Liver (tissue), 9 donors: ENCODE results near the gene BEST2. TPM values are rescaled to one million over a fixed set of nuclear protein-coding genes. Genes with fewer than 3 reads are reported as not detected.

ENCODE experiments used
- DNase-seq: peaks from one replicate; pipeline ENCODE4 v3.0.0-alpha.2; 2017; ENCODE audit warnings: low spot score
- H3K27ac ChIP-seq, 2 donors: one replicate each; pipeline ENCODE4 v1.7.0; 2013; ENCODE audit warnings: inconsistent platforms in 2 of 2, low read length in 2 of 2, control low read depth in 1 of 2, low read depth in 1 of 2, mild to moderate bottlenecking in 1 of 2
- H3K27me3 ChIP-seq, 4 donors: one replicate each; pipeline versions ENCODE4 v1.6.1 to v1.7.0; 2013; ENCODE audit warnings: low read length in 3 of 4, inconsistent platforms in 1 of 4, mild to moderate bottlenecking in 1 of 4, moderate library complexity in 1 of 4; ENCODE audit not compliant: control insufficient read depth in 4 of 4, insufficient read depth in 4 of 4
- H3K36me3 ChIP-seq, 4 donors: one replicate each; pipeline versions ENCODE4 v1.6.1 to v1.7.0; 2013; ENCODE audit warnings: low read length in 3 of 4, mild to moderate bottlenecking in 3 of 4, low read depth in 1 of 4, moderate library complexity in 1 of 4; ENCODE audit not compliant: control insufficient read depth in 4 of 4, insufficient read depth in 3 of 4
- H3K4me1 ChIP-seq, 4 donors: one replicate each; pipeline versions ENCODE4 v1.6.1 to v1.7.0; 2013; ENCODE audit warnings: low read length in 3 of 4, mild to moderate bottlenecking in 3 of 4, moderate library complexity in 1 of 4; ENCODE audit not compliant: control insufficient read depth in 4 of 4, insufficient read depth in 4 of 4
- H3K4me3 ChIP-seq, 3 donors: one replicate each; pipeline versions ENCODE4 v1.6.1 to v1.7.0; 2013; ENCODE audit warnings: low read length in 3 of 3, control low read depth in 1 of 3, low read depth in 1 of 3, mild to moderate bottlenecking in 1 of 3
- H3K9ac ChIP-seq, 2 donors: one replicate each; pipeline ENCODE4 v1.7.0; 2013; ENCODE audit warnings: low read length in 2 of 2, mild to moderate bottlenecking in 2 of 2, moderate library complexity in 2 of 2, control low read depth in 1 of 2, low read depth in 1 of 2
- H3K9me3 ChIP-seq, 4 donors: one replicate each; pipeline versions ENCODE4 v1.6.1 to v1.7.0; 2013; ENCODE audit warnings: low read length in 3 of 4; ENCODE audit not compliant: control insufficient read depth in 4 of 4
- EGR1 ChIP-seq, 2 donors: IDR thresholded peaks; 2 replicates each; pipeline ENCODE4 v1.6.1; 2016 to 2018; ENCODE audit warnings: antibody characterized with exemption in 2 of 2, low read depth in 2 of 2
- FOXA1 ChIP-seq: IDR thresholded peaks from 2 replicates; pipeline ENCODE4 v1.6.1; 2016; ENCODE audit warnings: antibody characterized with exemption
- FOXA2 ChIP-seq: IDR thresholded peaks from 2 replicates; pipeline ENCODE4 v1.6.1; 2016; ENCODE audit warnings: antibody characterized with exemption
- GABPA ChIP-seq, 2 donors: IDR thresholded peaks in 1 of 2; conservative IDR thresholded peaks in 1 of 2; 2 replicates each; pipeline ENCODE4 v1.6.1; 2016; ENCODE audit warnings: antibody characterized with exemption in 2 of 2, mild to moderate bottlenecking in 1 of 2, moderate library complexity in 1 of 2
- HNF4A ChIP-seq, 2 donors: conservative IDR thresholded peaks; 2 replicates each; pipeline ENCODE4 v1.6.1; 2016; ENCODE audit warnings: antibody characterized with exemption in 2 of 2, mild to moderate bottlenecking in 2 of 2
- JUND ChIP-seq, 2 donors: IDR thresholded peaks; 2 replicates each; pipeline ENCODE4 v1.6.1; 2016; ENCODE audit warnings: antibody characterized with exemption in 2 of 2
- NR2F2 ChIP-seq: IDR thresholded peaks from 2 replicates; pipeline ENCODE4 v1.6.1; 2016; ENCODE audit warnings: antibody characterized with exemption
- RAD21 ChIP-seq, 2 donors: IDR thresholded peaks; 2 replicates each; pipeline ENCODE4 v1.6.1; 2016; ENCODE audit warnings: antibody characterized with exemption in 2 of 2, mild to moderate bottlenecking in 2 of 2
- RXRA ChIP-seq, 2 donors: IDR thresholded peaks; 2 replicates each; pipeline ENCODE4 v1.6.1; 2017 to 2018; ENCODE audit warnings: antibody characterized with exemption in 2 of 2, mild to moderate bottlenecking in 1 of 2
- SP1 ChIP-seq: IDR thresholded peaks from 2 replicates; pipeline ENCODE4 v1.6.1; 2018; ENCODE audit warnings: antibody characterized with exemption, mild to moderate bottlenecking
- TAF1 ChIP-seq: conservative IDR thresholded peaks from 2 replicates; pipeline ENCODE4 v1.6.1; 2016; ENCODE audit warnings: antibody characterized with exemption, mild to moderate bottlenecking
- YY1 ChIP-seq: IDR thresholded peaks from 2 replicates; pipeline ENCODE4 v1.6.1; 2016; ENCODE audit warnings: antibody characterized with exemption, mild to moderate bottlenecking
- WGBS: extraction: QIAGEN DNeasy Blood & Tissue Kit; methylation state at CpG from one replicate; pipeline ENCODE4 v1.1.7; 2013; 5-methylcytosine and 5-hydroxymethylcytosine counted together
- polyA plus RNA-seq, 2 donors: library from polyadenylated mRNA; stranded (reverse) in 1 of 2; unstranded in 1 of 2; fragments of 200-250 nt in 1 of 2; fragments of >200 nt in 1 of 2; fragmentation: Nextera tagmentation in 1 of 2; extraction: Ambion mirVana in 1 of 2; gene quantifications; one replicate each; pipeline versions ENCODE4 v1.2.1 to v1.2.3, GENCODE V29; 2013 to 2015
- total RNA-seq, 2 donors: library from RNA; depleted of rRNA; stranded (reverse); fragments of >200 nt; gene quantifications; one replicate each; pipeline ENCODE4 v1.2.3, GENCODE V29; 2014
- TF ChIP-seq, protein P1 (sequence below): IDR thresholded peaks from 2 replicates; pipeline ENCODE4 v1.6.1; 2016; ENCODE audit warnings: antibody characterized with exemption
- TF ChIP-seq, protein P2 (sequence below): fragments of 150-350 bp; IDR thresholded peaks from 2 replicates; pipeline ENCODE4 v1.5.1; 2017; ENCODE audit warnings: improper control_type of control experiment, low read depth, low read length; ENCODE audit not compliant: missing input control
- TF ChIP-seq, protein P3 (sequence below): IDR thresholded peaks from 2 replicates; pipeline ENCODE4 v1.6.1; 2016; ENCODE audit warnings: antibody characterized with exemption
- TF ChIP-seq, protein P4 (sequence below): IDR thresholded peaks from 2 replicates; pipeline ENCODE4 v1.6.1; 2016; ENCODE audit warnings: antibody characterized with exemption, mild to moderate bottlenecking
- TF ChIP-seq, protein P5 (sequence below): IDR thresholded peaks from 2 replicates; pipeline ENCODE4 v1.6.1; 2016; ENCODE audit warnings: antibody characterized with exemption
- donor health status: healthy.
- donor health status: healthy.
- donor health status: healthy.
- donor health status: healthy.
- donor health status: healthy.

The BEST2 gene
- total and polyA plus RNA-seq, 4 donors: not detected

DNA sequence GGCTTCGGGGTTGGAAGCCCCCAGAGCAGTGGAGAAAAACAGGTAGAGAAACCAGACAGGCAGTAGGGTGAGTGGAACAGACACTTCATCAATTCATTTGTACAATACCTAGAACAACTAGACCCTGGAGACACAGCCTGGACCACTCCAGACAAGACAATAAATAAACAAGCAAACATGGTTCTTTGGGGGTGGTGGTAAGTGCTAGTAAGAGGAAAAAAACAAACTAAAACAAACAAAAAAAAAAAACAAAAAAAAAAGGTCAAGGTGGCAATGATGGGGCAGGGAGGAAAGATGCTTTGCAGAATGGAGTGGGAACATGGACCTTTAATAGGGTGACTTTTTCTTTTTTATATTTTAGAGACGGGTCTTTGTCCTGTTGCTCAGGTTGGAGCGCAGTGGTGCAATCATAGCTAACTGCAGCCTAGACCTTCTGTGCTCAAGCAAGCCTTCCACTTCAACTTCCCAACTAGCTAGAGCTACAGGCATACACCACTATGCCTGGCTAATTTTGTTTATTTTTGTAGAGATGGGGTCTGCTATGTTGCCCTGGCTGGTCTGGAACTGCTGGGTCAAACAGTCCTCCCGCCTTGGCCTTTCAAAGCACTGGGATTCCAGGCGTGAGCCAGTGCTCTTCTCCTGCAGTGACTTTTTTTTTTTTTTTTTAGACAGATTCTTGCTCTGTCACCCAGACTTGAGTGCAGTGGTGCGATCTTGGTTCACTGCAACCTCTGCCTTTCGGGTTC, 42.8 kb downstream of the BEST2 start:
- H3K4me1 ChIP-seq: peaks cover 0 to 24% (median 14%) of the 10 kb centered on the region in 4 donors
- H3K4me3 ChIP-seq: peak overlapping the region; percentile 31 to 83 (median 53)
- peaks cover 0 to 3% (median 1%) of the 10 kb centered on the region in 4 donors for H3K36me3 ChIP-seq
- TF ChIP-seq GABPA (IDR thresholded peaks at IDR 0.05 in 1 of 2, conservative IDR thresholded peaks at IDR 0.05 in 1 of 2): no peak
- TF ChIP-seq SP1: no peak
- TF ChIP-seq RAD21 (IDR thresholded peaks at IDR 0.05): peak in 1 of 2 donors; percentile 2
- no peak for TF ChIP-seq FOXA1
- TF ChIP-seq JUND (IDR thresholded peaks at IDR 0.05): peak in 1 of 2 donors; percentile 57
- TF ChIP-seq FOXA2: no peak
- TF ChIP-seq, protein P1, sequence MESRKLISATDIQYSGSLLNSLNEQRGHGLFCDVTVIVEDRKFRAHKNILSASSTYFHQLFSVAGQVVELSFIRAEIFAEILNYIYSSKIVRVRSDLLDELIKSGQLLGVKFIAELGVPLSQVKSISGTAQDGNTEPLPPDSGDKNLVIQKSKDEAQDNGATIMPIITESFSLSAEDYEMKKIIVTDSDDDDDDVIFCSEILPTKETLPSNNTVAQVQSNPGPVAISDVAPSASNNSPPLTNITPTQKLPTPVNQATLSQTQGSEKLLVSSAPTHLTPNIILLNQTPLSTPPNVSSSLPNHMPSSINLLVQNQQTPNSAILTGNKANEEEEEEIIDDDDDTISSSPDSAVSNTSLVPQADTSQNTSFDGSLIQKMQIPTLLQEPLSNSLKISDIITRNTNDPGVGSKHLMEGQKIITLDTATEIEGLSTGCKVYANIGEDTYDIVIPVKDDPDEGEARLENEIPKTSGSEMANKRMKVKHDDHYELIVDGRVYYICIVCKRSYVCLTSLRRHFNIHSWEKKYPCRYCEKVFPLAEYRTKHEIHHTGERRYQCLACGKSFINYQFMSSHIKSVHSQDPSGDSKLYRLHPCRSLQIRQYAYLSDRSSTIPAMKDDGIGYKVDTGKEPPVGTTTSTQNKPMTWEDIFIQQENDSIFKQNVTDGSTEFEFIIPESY: no peak
- TF ChIP-seq, protein P2, sequence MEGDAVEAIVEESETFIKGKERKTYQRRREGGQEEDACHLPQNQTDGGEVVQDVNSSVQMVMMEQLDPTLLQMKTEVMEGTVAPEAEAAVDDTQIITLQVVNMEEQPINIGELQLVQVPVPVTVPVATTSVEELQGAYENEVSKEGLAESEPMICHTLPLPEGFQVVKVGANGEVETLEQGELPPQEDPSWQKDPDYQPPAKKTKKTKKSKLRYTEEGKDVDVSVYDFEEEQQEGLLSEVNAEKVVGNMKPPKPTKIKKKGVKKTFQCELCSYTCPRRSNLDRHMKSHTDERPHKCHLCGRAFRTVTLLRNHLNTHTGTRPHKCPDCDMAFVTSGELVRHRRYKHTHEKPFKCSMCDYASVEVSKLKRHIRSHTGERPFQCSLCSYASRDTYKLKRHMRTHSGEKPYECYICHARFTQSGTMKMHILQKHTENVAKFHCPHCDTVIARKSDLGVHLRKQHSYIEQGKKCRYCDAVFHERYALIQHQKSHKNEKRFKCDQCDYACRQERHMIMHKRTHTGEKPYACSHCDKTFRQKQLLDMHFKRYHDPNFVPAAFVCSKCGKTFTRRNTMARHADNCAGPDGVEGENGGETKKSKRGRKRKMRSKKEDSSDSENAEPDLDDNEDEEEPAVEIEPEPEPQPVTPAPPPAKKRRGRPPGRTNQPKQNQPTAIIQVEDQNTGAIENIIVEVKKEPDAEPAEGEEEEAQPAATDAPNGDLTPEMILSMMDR: no peak
- no peak for TF ChIP-seq TAF1
- no peak for TF ChIP-seq HNF4A (conservative IDR thresholded peaks at IDR 0.05)
- TF ChIP-seq RXRA (IDR thresholded peaks at IDR 0.05): peak in 1 of 2 donors; percentile 4
- TF ChIP-seq NR2F2: no peak
- TF ChIP-seq, protein P3, sequence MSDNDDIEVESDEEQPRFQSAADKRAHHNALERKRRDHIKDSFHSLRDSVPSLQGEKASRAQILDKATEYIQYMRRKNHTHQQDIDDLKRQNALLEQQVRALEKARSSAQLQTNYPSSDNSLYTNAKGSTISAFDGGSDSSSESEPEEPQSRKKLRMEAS: peak; percentile 12
- TF ChIP-seq, protein P4, sequence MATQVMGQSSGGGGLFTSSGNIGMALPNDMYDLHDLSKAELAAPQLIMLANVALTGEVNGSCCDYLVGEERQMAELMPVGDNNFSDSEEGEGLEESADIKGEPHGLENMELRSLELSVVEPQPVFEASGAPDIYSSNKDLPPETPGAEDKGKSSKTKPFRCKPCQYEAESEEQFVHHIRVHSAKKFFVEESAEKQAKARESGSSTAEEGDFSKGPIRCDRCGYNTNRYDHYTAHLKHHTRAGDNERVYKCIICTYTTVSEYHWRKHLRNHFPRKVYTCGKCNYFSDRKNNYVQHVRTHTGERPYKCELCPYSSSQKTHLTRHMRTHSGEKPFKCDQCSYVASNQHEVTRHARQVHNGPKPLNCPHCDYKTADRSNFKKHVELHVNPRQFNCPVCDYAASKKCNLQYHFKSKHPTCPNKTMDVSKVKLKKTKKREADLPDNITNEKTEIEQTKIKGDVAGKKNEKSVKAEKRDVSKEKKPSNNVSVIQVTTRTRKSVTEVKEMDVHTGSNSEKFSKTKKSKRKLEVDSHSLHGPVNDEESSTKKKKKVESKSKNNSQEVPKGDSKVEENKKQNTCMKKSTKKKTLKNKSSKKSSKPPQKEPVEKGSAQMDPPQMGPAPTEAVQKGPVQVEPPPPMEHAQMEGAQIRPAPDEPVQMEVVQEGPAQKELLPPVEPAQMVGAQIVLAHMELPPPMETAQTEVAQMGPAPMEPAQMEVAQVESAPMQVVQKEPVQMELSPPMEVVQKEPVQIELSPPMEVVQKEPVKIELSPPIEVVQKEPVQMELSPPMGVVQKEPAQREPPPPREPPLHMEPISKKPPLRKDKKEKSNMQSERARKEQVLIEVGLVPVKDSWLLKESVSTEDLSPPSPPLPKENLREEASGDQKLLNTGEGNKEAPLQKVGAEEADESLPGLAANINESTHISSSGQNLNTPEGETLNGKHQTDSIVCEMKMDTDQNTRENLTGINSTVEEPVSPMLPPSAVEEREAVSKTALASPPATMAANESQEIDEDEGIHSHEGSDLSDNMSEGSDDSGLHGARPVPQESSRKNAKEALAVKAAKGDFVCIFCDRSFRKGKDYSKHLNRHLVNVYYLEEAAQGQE: no peak
- TF ChIP-seq, protein P5, sequence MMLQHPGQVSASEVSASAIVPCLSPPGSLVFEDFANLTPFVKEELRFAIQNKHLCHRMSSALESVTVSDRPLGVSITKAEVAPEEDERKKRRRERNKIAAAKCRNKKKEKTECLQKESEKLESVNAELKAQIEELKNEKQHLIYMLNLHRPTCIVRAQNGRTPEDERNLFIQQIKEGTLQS: no peak
- no peak for TF ChIP-seq YY1
- peak in 1 of 2 donors; percentile 5 for TF ChIP-seq EGR1 (IDR thresholded peaks at IDR 0.05; ENCODE audit: low read depth in 2 of 2)
- no peaks in the 10 kb centered on the region for H3K9me3 ChIP-seq
- H3K9ac ChIP-seq: peak overlapping the region; percentile 48 to 49
- H3K27ac ChIP-seq: peak overlapping the region; percentile 98 to 99
- no peak for DNase-seq
- 61% methylated on average over 7 of the region's 7 CpGs for WGBS
- no peaks in the 10 kb centered on the region for H3K27me3 ChIP-seq
